IPS-NIHi7 (cell line): ENCODE results near the gene PPP6R2.
"Not testable (repeated sequence)": the region's sequence is repeated elsewhere in the genome, so short reads cannot be mapped to it uniquely, and the experiment has no call there.

Experiments
- DNase-seq: peaks from one replicate; pipeline ENCODE4 v3.0.0; 2012; ENCODE audit warnings: mixed read lengths; ENCODE audit errors: extremely low spot score

The PPP6R2 gene

DNA sequence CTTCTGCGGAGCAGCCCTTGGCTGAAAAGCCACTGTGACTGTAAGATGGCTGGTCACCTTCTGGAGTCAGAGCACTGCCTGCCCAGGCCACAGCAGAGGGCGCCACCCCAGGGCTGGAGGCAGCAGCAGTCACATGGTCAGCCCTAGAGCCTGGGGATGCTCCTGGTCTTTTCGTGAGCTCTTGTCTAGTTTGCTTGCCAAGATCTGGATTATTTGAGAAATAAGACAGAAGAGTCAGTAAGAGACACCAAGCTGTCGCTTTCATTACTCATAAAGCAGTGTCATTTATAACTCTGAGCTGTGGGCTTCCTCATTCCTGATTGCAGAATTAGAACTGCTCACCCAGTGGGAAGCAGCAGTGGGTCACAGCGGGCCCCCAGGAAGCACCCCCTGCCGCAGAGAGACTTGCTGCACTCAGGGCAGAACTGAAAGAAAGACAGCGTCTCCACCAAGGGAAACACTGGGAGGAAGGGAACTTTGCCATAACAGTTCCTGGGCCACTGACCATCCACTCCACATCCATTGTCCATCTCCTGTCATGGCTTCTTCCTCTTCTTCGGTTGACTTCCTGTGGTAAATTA, 56.7 kb downstream of the PPP6R2 start:
- peak; percentile 87 for DNase-seq

DNA sequence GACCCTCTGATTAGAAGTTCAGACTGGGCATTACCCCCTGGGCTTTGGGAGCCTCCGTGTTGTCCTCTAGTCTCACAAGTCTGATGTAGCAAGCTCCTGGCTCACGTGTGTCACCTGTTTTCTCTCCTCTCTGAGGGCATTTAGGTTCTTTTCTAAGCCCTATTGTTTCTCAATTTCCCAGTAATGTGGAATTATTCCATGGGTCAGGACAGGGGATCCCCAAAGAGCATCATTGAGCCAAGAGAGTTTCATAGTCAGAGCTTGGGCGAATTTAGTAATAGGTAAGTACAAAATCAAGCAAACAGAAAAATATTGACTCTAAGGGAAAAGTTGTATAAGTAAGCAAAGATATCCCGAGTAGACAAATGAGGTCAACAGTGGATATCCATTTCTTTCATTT, 57.3 kb downstream of the PPP6R2 start:
- DNase-seq: no peak

DNA sequence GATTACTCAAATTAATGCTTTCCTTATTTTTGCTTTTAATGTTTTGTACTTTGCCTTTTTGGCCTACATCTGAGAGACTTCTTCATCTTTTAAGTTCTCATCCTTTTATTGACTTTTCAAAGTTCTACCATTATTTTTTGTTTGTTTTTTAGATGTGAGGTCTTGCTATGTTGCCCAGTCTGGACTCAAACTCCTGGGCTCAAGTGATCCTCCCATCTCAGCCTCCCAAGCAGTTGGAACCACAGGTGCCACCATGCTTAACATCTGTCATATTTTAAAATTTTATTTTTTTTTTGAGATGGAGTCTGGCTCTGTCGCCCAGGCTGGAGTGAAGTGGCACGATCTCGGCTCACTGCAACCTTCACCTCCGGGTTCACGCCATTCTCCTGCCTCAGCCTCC, 57.8 kb downstream of the PPP6R2 start:
- DNase-seq: no peak

DNA sequence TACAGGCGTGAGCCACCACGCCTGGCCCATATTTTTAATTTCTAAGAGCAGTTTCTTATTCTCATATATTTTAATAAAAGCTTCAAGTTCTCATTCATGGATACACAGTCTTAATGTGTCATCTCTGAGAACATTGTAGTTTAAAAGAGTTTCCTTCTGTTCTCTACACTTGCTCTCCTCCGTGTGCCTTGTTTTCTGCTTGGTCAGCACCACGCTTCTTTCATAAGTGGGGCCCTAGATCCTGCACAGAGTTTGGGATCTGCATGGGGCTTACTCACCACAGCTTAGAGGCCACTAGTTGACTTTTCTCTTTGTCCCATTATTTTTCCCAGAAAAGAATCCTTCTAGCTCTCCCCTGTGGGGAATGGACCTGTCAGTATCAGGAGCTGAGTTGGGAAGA, 58.8 kb downstream of the PPP6R2 start:
- no peak for DNase-seq

DNA sequence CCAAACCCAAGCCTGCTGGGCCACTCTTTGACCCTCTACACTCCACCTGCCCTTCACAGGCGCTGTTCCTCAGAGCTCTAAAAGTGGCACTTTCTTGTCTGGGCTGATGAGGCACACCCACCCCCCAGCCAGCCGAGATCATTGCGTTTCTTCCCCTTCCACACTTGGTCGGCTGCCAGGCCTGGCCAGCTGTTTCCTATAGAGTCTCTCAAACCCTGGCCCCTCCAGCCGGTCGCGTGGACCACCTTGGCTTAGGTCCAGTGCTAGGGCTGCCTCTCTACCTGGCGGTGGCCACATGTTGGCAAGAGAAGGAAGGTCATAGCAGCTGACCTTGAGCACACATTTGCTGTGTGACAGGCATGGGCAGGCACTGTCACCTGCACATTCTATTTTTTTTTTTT, 60.6 kb downstream of the PPP6R2 start:
- DNase-seq: no peak

DNA sequence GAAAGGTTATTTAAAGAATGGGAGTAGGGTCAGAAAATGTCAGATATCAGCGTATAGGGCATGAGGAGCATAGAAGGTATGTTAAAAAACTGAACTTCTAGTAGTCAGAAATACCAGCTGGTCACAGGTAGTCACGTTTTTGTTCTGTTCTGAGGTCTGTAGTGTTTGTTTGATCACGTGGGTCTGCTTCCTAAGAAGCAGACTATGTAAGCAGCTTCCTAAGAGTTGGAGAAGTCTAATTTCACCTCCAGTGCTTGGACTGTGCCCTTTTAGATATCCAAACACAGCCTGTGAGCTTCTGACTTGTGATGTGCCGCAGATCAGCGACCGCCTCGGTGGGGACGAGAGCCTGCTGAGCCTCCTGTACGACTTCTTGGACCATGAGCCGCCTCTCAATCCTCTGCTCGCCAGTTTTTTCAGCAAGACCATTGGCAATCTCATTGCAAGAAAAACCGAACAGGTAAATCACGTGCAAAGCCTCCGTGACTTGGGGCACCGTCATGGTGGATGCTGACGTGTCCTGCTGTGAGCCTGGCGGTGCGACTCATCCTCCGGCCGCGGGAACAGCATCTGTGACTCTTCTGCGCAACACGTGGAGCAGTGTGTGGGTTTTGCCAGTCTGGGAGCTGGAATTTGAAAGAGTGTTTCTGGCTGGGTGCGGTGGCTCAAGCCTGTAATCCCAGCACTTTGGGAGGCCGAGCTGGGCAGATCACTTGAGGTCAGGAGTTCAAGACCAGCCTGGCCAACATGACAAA, 63.5 kb downstream of the PPP6R2 start:
- DNase-seq: no peak

DNA sequence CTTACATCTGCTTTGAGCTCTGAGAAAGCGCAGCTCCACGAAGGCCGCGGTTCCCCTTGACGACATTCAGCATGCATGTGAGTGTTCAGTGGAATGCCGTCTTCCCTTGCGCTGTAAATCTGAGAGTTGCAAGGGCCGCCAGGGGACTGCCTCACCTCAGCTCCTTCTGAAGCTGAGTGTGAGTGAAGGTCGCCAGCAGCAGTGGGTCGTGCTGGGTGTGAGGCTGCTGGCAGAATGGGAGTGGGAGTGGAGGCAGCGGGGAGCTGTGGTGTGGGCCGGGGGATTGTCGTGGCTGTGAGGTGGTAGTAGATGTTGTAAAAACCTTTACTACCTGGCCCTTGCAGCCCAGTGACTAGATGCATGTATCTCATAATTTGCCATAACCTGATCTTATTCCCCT, 65.2 kb downstream of the PPP6R2 start:
- no peak for DNase-seq

DNA sequence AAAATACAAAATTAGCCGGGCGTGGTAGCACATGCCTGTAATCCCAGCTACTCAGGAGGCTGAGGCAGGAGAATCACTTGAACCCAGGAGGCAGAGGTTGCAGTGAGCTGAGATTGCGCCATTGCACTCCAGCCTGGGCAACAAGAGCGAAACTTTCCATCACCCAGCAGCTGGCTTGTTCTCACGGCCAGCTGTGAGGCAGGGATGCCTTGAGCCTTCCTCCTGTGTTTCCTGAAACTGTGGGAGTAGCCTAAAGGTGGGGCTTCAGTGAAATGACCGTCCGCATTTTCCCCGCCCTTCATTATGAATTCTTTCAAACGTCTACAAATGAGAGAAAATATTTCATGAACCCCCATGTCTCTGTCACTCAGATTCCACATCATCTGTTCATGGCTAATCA, 65.8 kb downstream of the PPP6R2 start:
- not testable (repeated sequence) for DNase-seq

DNA sequence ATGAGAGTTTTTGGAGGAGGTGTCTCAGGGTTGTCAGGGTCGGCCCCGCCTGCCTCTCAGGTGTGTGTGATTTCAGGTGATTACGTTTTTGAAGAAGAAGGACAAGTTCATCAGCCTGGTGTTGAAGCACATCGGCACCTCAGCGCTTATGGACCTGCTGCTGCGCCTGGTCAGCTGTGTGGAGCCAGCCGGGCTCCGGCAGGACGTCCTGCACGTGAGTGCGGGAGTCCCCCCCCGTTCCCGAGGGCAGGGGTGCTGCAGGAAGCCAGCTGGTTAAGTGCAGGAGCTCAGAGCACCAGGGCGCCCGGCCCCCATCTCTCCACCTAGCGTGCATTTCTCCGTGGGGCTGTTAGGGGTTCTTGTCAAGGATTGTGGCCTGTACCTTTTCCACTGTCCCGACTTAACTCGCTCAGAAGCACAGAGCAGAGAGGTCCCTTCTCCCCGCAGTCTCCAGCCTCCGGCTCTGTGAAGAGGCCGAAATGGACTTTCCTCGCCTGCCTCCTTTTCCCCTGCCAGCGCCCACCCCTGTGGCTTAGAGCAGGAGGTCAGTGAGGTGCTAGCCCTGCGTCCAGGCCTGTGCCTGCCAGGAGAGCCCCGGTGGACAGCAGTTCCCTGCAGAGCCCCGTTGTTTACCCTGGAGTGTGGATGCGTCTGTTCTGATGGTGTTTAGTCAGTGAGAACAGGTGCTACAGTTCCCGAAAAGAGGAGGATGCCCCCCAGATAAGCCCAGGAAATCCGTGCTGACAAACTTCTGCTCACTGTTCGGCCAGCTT, 71.5 kb downstream of the PPP6R2 start:
- no peak for DNase-seq

DNA sequence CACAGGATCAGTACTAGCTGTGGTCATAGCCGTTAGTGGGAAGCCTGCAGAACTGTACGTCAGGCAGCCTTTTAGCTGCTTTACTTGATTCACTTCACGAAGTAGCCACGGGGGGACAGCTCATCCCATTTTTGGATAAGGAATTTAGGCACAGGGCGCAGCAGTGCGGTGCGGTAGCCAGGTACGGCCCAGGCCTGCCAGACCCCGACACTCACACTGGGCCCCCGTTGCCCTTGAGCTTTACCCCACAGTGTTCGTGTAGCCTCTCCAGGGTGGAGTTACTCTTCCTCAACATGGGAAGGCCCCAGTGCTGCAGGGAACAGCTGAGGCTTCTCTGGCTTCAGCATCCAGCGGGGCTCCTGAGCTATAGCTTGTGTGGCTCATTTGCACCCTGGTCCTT, 72.3 kb downstream of the PPP6R2 start:
- no peak for DNase-seq

DNA sequence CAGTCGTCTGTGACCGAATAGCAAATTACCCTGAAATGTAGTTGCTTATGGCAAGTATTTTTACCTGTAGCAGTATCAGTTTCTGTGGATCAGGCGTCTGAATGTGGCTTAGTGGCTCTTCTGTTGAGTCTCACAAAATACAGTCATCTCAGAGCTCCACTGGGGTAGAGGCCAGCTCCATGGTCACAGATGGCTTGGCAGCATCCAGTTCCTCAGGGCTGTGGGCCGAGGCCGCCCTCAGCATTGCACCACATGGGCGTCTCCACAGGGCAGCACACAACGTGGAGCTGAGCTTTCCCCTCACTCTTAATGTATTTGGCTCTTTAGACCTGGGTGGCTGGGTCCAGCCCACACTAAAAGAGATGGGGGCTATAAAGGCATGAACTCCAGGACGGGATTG, 73.9 kb downstream of the PPP6R2 start:
- DNase-seq: no peak

DNA sequence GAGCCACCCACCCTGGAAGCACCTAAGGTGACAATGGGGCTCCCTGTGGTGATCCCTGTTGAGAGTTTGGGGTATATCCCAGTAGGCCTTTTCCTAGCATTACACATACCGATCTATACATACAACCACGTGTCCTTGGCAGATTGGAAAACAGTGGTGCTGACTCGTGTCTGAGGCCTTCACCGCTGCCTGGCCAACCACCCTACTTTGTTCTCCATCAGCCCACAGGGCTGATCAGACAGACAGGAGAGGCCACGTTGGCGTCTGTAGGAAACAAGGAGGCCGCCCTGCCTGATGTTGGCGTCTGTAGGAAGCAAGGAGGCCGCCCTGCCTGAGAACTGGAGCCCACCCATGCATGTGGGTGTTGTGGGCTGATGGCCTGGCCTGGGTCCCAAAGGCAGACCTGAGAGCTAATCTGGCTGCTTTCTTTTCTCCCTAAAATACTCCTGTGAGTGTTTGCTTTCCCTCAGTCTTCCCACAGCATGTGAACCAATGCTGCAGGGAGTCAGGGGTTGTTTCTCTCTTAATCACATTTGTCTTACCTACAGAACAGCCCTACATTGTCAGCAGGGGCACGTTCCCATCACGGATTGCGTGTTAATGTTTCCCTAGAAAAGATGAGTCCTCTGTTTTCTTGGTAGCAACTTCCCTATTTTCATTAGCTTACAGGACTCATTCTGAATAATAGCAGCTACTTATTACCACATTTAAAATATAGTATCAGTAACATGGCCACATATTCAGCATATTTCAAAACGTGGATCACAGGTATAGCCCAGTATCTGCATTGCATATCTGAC, 74.5 kb downstream of the PPP6R2 start:
- no peak for DNase-seq

DNA sequence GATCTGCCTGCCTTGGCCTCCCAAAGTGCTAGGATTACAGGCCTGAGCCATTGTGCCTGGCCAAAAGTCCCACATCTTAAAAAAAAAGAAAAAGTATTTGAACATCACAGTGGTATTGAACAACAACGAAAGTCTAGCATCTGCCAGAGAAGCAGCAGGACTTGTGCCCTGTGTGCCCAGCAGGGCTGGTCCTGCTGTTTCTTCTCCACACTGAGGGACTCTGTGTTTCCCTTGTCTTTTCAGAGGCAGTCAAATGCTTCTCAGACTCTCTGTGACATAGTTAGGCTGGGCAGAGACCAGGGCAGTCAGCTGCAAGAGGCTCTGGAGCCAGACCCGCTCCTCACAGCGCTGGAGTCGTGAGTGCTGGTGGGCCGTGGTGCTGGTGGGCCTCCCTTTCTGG, 75.5 kb downstream of the PPP6R2 start:
- DNase-seq: no peak

DNA sequence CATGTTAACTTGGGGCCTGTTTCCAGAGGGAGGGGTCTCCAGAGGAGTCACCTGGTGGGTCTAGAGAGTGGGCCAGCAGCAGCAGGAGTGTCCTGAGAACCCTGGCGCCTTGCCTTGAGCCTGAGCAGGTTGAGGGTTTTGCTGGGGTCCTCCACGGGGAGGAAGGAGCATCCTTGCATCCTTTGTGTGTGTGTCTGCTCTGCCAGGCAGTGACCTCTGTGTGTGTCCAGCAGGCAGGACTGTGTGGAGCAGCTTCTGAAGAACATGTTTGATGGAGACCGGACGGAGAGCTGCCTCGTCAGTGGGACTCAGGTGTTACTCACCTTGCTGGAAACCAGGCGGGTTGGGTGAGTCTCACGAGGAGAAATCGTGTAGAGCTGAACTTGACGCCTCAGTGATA, 76.0 kb downstream of the PPP6R2 start:
- no peak for DNase-seq

DNA sequence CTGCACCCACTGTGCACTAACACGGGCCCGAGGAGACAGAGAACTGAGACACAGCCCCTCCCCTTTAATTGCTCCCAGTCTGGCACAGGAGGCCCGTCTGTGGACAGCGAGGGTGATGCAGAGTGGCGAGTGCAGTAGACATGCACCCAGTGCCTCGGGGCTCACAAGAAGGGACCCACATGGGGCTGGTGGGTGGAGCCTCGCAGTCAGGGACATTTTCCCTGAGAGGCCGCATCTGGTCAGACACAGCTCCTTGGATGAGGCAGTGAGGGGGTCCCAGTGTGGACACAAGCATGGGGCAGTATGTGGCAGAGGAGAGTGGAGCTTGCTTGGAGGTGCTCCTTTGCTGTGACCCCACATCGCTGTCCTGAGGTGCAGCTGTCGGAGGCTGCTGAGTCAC, 76.9 kb downstream of the PPP6R2 start:
- no peak for DNase-seq

DNA sequence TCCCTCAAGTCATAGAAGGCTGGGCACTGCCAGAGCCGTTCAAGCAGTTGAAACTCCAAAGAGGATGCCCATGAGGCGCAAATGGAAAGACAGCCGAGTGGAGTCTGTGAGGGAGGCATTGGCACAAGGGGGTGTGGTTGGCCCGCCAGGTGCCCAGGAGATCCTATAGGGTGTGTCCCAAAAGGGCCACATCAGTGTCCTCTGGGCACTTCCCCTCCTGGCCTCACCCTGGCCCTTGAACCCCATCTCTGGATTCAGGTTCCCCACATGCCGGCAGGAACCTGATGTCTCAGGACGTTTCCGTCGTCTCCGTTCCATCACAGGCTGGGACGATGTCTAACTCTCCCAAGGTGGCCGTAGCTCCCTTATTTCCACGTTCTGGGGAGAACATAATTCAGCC, 77.5 kb downstream of the PPP6R2 start:
- DNase-seq: no peak

DNA sequence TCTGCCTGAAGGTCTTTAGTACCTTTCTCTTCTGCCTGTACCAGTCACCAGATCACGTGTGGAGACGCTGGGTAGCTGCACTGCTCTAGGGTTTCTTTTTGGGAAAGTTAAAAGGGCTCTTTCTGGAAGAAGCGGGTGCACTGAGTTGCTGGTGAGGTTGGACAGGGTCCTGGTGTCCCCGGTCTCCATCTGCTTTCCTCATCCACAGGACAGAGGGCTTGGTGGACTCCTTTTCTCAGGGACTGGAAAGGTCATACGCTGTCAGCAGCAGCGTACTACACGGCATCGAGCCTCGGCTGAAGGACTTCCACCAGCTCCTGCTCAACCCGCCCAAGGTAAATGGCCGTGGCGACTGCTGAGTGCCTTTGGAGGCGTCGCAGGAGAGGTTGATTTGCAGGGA, 78.9 kb downstream of the PPP6R2 start:
- DNase-seq: no peak

DNA sequence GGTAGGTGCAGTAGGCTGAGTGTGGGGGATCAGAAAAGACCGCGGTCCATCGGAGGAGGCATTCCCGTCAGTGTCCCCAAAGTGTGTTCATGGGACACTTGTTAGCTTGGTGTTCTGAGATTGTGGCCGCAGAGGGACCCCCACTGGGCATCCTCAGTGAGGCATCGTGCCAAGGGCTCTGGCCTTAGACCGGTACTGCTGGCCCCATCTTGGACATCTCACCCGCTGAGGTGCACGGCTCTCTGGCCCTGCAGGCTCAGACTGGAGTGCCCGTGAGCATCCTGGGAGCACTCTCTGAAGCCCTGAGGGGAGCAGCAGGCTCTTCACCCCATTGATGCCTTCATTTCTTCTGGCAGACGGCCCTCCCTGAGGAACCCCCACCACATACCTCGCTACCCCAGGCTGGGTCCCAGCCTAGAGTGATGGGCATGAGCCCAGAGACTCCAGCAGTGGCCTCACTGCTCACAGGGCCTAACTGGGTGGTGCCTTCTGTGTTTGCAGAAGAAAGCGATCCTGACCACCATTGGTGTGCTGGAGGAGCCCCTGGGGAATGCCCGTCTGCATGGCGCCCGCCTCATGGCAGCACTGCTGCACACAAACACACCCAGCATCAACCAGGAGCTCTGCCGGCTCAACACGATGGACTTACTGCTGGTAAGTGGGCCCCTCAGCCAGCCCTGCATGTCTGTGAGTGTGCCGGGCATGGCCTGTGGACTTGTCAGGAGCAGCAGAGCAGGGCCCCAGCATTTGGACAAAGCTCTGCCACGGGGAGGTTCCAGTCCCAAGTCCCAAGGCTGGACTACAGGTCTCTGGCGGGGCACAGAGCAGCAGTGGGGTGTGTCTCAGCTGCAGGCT, 80.1 kb downstream of the PPP6R2 start:
- DNase-seq: no peak

DNA sequence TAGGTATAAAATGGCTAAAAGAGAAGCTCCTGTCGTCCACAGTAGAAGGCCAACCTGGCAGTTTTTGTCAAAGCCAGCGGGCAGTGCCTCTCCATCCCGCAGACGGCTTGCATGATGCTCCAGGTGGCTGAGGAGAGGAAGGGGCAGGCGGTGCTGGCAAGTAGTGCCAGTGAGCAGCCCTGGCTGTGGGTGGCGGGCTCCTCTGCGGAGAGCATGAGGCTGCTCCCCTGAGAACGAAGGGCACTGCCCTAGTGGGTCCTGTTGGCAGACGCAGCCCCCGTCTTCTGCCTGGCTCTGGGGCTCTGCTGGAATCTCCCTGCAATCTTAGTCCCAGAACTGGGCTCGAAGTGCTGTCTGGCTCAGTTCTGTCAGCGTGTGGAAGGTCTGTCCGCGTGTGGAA, 80.8 kb downstream of the PPP6R2 start:
- DNase-seq: no peak

DNA sequence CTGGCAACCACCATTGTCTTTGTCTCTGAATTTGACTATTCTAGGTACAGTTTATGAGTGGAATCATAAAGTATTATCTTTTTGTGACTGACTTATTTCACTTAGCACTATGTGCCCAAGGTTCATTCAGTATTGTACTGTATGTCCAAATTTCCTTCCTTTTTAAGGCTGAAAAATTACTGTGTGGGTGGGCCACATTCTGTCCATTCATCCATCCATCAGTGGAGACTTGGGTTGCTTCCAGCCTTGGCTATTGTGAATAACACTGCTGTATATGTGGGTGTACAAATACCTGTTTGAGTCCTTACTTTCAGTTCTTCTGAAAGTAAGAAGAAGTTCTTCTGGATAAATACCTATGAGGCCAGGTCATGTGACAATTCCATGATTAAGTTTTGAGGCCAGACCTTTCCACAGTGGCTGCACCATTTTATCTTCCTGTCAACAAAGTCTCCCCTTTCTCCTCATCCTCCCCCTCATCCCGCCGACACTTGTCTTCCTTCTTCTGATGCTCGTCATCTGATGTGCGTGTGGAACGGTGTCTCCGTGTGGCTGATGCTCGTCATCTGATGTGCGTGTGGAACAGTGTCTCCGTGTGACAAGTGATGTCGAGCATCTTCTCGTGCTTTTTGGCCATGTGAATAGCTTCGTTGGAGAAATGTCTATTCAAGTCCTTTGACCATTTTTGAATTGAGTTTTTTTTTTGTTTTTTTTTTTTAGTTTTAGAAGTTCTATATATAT, 82.2 kb downstream of the PPP6R2 start:
- DNase-seq: no peak
